IMR-90 (cell line): Measurements from ENCODE around the gene PALLD. TPM values are rescaled to one million over a fixed set of nuclear protein-coding genes. Genes with fewer than 3 reads are reported as not detected.

Source experiments
- ATAC-seq: fragments of 200-7000 bp; cut with Tn5 transposase; 2 replicates; pipeline ENCODE4 v1.9.1; 2020; ENCODE audit warnings: low read depth, mild to moderate bottlenecking, moderate library complexity
- BruUV-seq: library from RNA; stranded (reverse); fragments of 400-500 nt; replicated peaks from 2 replicates; lab custom pipeline; 2021; lab: Mats Ljungman, UMichigan
- CTCF ChIA-PET: fragments of 300-600 bp; formaldehyde crosslinking; extraction: SDS; loops from one replicate; lab custom pipeline; 2021; ENCODE audit warnings: antibody characterized with exemption; lab: Yijun Ruan, JAX
- POLR2A ChIA-PET: fragments of 300-600 bp; sonication (Branson Sonifier 250); formaldehyde crosslinking; loops from one replicate; lab custom pipeline; 2022; ENCODE audit warnings: antibody characterized with exemption; ENCODE audit not compliant: unreplicated experiment; lab: Charles Lee
- DNase-seq: peaks from one replicate; pipeline ENCODE4 v3.0.0; 2013
- H2AFZ ChIP-seq: replicated peaks from 2 replicates; pipeline ENCODE3; 2013; ENCODE audit warnings: low read length, mild to moderate bottlenecking; ENCODE audit not compliant: poor library complexity
- H2AK5ac ChIP-seq: 2 replicates; pipeline ENCODE4 v1.6.1; 2013; ENCODE audit warnings: low read depth, low read length, inconsistent platforms
- H2AK9ac ChIP-seq: replicated peaks from 2 replicates; pipeline ENCODE3; 2013; ENCODE audit warnings: mild to moderate bottlenecking, low read depth, low read length, moderate library complexity; ENCODE audit not compliant: poor library complexity
- H2BK120ac ChIP-seq: 2 replicates; pipeline ENCODE4 v1.6.1; 2013; ENCODE audit warnings: low read depth, low read length, inconsistent platforms
- H2BK15ac ChIP-seq: 3 replicates; pipeline ENCODE4 v1.6.1; 2013; ENCODE audit warnings: low read depth, low read length, inconsistent platforms
- H2BK20ac ChIP-seq: 2 replicates; pipeline ENCODE4 v1.6.1; 2013; ENCODE audit warnings: low read depth, mild to moderate bottlenecking, inconsistent platforms, low read length, moderate library complexity
- H2BK5ac ChIP-seq: 2 replicates; pipeline ENCODE4 v1.6.1; 2013; ENCODE audit warnings: mild to moderate bottlenecking, low read depth, low read length, inconsistent platforms; ENCODE audit not compliant: poor library complexity, severe bottlenecking
- H3K14ac ChIP-seq: replicated peaks from 2 replicates; pipeline ENCODE4 v1.6.1; 2013; ENCODE audit warnings: low read depth, low read length, inconsistent platforms
- H3K18ac ChIP-seq: 2 replicates; pipeline ENCODE4 v1.6.1; 2013; ENCODE audit warnings: low read depth, low read length, control low read depth
- H3K23ac ChIP-seq: 2 replicates; pipeline ENCODE4 v1.6.1; 2013; ENCODE audit warnings: low read depth, low read length, inconsistent platforms
- H3K27ac ChIP-seq: 2 replicates; pipeline ENCODE4 v1.5.1; 2013; ENCODE audit warnings: mild to moderate bottlenecking, control low read depth, low read length; ENCODE audit not compliant: insufficient read depth
- H3K27me3 ChIP-seq: 2 replicates; pipeline ENCODE4 v1.6.1; 2013; ENCODE audit warnings: low read length; ENCODE audit not compliant: control insufficient read depth, insufficient read depth
- H3K36me3 ChIP-seq: 2 replicates; pipeline ENCODE4 v1.6.1; 2013; ENCODE audit warnings: low read length, mixed read lengths; ENCODE audit not compliant: control insufficient read depth, insufficient read depth
- H3K4ac ChIP-seq: 2 replicates; pipeline ENCODE4 v1.6.1; 2013; ENCODE audit warnings: low read depth, low read length, inconsistent platforms
- H3K4me1 ChIP-seq: 2 replicates; pipeline ENCODE4 v1.6.1; 2013; ENCODE audit warnings: low read length, mixed read lengths; ENCODE audit not compliant: control insufficient read depth, insufficient read depth
- H3K4me2 ChIP-seq: 2 replicates; pipeline ENCODE4 v1.6.1; 2013; ENCODE audit warnings: low read depth, mild to moderate bottlenecking, control low read depth, low read length, moderate library complexity
- H3K4me3 ChIP-seq: 2 replicates; pipeline ENCODE4 v1.5.1; 2013; ENCODE audit warnings: low read depth, mild to moderate bottlenecking, control low read depth, low read length, moderate library complexity; ENCODE audit not compliant: insufficient read depth
- H3K56ac ChIP-seq: 2 replicates; pipeline ENCODE4 v1.6.1; 2013; ENCODE audit warnings: low read length, inconsistent platforms; ENCODE audit not compliant: insufficient read depth; ENCODE audit errors: extremely low read depth
- H3K79me1 ChIP-seq, 2 experiments: 2 replicates each; pipeline ENCODE4 v1.6.1; 2013; ENCODE audit warnings: low read length in 2 of 2, inconsistent platforms in 1 of 2, low read depth in 1 of 2
- H3K9ac ChIP-seq: 2 replicates; pipeline ENCODE4 v1.6.1; 2013; ENCODE audit warnings: low read depth, low read length, control low read depth
- H3K9me1 ChIP-seq: 2 replicates; pipeline ENCODE4 v1.6.1; 2013; ENCODE audit warnings: low read length, inconsistent platforms; ENCODE audit not compliant: insufficient read depth
- H3K9me3 ChIP-seq: 2 replicates; pipeline ENCODE4 v1.6.1; 2013; ENCODE audit warnings: low read length; ENCODE audit not compliant: control insufficient read depth, insufficient read depth
- H4K20me1 ChIP-seq: 2 replicates; pipeline ENCODE4 v1.6.1; 2013; ENCODE audit warnings: low read length, inconsistent platforms; ENCODE audit not compliant: insufficient read depth
- H4K5ac ChIP-seq: 2 replicates; pipeline ENCODE4 v1.6.1; 2013; ENCODE audit warnings: mild to moderate bottlenecking, low read depth, low read length, control low read depth
- H4K8ac ChIP-seq, 2 experiments: 2 replicates each; pipeline ENCODE4 v1.6.1; 2013; ENCODE audit warnings: low read depth in 2 of 2, low read length in 2 of 2, control low read depth in 1 of 2, inconsistent platforms in 1 of 2
- H4K91ac ChIP-seq: 2 replicates; pipeline ENCODE4 v1.6.1; 2013; ENCODE audit warnings: low read depth, low read length, inconsistent platforms; ENCODE audit not compliant: insufficient read depth
- BHLHE40 ChIP-seq: fragments of 150-350 bp; IDR thresholded peaks from 2 replicates; pipeline ENCODE4 v1.6.1; 2016; ENCODE audit warnings: mild to moderate bottlenecking, low read depth, low read length
- CEBPB ChIP-seq: IDR thresholded peaks from 2 replicates; pipeline ENCODE4 v1.6.1; 2012; ENCODE audit warnings: low read depth, low read length, improper control_type of control experiment
- CHD1 ChIP-seq: IDR thresholded peaks from 2 replicates; pipeline ENCODE4 v1.6.1; 2012; ENCODE audit warnings: low read depth, low read length, improper control_type of control experiment
- FOS ChIP-seq: fragments of 150-350 bp; IDR thresholded peaks from 2 replicates; pipeline ENCODE4 v1.6.1; 2016; ENCODE audit warnings: low read depth, low read length
- MAFK ChIP-seq: IDR thresholded peaks from 2 replicates; pipeline ENCODE4 v1.6.1; 2012; ENCODE audit warnings: low read depth, low read length, improper control_type of control experiment
- MAZ ChIP-seq: IDR thresholded peaks from 2 replicates; pipeline ENCODE4 v1.6.1; 2012; ENCODE audit warnings: low read depth, mild to moderate bottlenecking, low read length, improper control_type of control experiment, moderate library complexity, borderline replicate concordance
- MXI1 ChIP-seq: IDR thresholded peaks from 2 replicates; pipeline ENCODE4 v1.6.1; 2012; ENCODE audit warnings: low read depth, mild to moderate bottlenecking, low read length, moderate library complexity, borderline replicate concordance
- NFE2L2 ChIP-seq: fragments of 150-350 bp; IDR thresholded peaks from 2 replicates; pipeline ENCODE4 v1.6.1; 2016; ENCODE audit warnings: low read depth, mild to moderate bottlenecking, low read length
- POLR2A ChIP-seq: IDR thresholded peaks from 2 replicates; pipeline ENCODE4 v1.6.1; 2012; ENCODE audit warnings: mild to moderate bottlenecking, low read depth, low read length
- RAD21 ChIP-seq: IDR thresholded peaks from 2 replicates; pipeline ENCODE4 v1.6.1; 2012; ENCODE audit warnings: low read length, improper control_type of control experiment
- RCOR1 ChIP-seq: IDR thresholded peaks from 2 replicates; pipeline ENCODE4 v1.6.1; 2012; ENCODE audit warnings: mild to moderate bottlenecking, low read length, improper control_type of control experiment; ENCODE audit not compliant: insufficient replicate concordance
- RFX5 ChIP-seq: IDR thresholded peaks from 2 replicates; pipeline ENCODE4 v1.8.0; 2012; ENCODE audit warnings: low read depth, mild to moderate bottlenecking, low read length, moderate library complexity
- SMC3 ChIP-seq: fragments of 150-350 bp; IDR thresholded peaks from 2 replicates; pipeline ENCODE4 v1.6.1; 2016; ENCODE audit warnings: low read depth, mild to moderate bottlenecking, antibody characterized with exemption, low read length, moderate library complexity
- dilution Hi-C: fragments of 300-500 bp; cut with HindIII; formaldehyde crosslinking; loops from one replicate; pipeline ENCODE4 v1.14.3; 2018; ENCODE audit warnings: low sequenced_read_pairs; ENCODE audit not compliant: unreplicated experiment
- in situ Hi-C: fragments of 300-500 bp; cut with MboI; formaldehyde crosslinking; loops from 3 replicates; pipeline ENCODE4 v1.14.3; 2019; ENCODE audit warnings: low sequenced_read_pairs, inconsistent platforms, mixed read lengths
- intact Hi-C: fragments of 100-400 bp; cut with micrococcal nuclease; formaldehyde crosslinking; loops from 2 replicates; pipeline ENCODE4 v1.10.0; 2022
- polyA plus RNA-seq, 3 experiments: library from polyadenylated mRNA; depleted of rRNA; stranded (reverse); fragments of >200 nt; gene quantifications; 2 replicates each; pipeline ENCODE4 v1.2.3, GENCODE V29; 2012; ENCODE audit warnings: low replicate concordance in 1 of 3
- total RNA-seq: library from RNA; depleted of rRNA; stranded (reverse); fragments of >200 nt; gene quantifications from 2 replicates; pipeline ENCODE4 v1.2.3, GENCODE V29; 2012
- TF ChIP-seq, protein P1 (sequence below): conservative IDR thresholded peaks from 2 replicates; pipeline ENCODE4 v1.5.1; 2012; ENCODE audit warnings: mild to moderate bottlenecking, low read depth, low read length, improper control_type of control experiment
- TF ChIP-seq, protein P2 (sequence below): fragments of 150-350 bp; IDR thresholded peaks from 2 replicates; pipeline ENCODE4 v1.6.1; 2017; ENCODE audit warnings: mild to moderate bottlenecking, antibody characterized with exemption, low read length, low read depth
- TF ChIP-seq, protein P3 (sequence below): fragments of 150-350 bp; IDR thresholded peaks from 2 replicates; pipeline ENCODE4 v1.6.1; 2016; ENCODE audit warnings: low read depth, mild to moderate bottlenecking, low read length, moderate library complexity, borderline replicate concordance

PALLD gene
- total and polyA plus RNA-seq, 2 of the 4 experiments (the other 2 are of a cell fraction), result 91.0 to 91.9 TPM

DNA sequence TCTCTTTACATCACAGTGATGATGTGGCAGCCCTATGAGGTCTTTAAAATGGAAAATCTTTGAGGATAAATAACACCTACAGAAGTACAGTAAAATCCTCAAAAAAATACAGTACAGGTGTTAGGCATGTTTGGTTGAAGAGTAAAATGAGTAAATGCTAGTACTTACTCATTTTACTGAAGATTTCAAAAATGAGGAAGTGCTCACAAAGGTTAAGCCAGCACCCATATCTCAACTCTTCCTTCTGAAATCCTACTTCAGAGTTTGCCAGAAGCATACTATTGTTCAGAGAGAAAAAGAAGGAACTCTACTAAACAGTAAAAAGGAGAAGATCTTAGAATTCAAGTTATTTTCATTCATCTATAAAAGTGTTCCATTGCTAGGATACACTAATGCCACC is 382.3 kb downstream of the PALLD start:
- H4K5ac ChIP-seq, result 0 out of 2 replicates have a peak overlapping the region, but pooled peaks have one; percentile 30
- H2BK120ac ChIP-seq, result peak overlapping the region; percentile 76
- H4K20me1 ChIP-seq, result peaks cover 9% of the 10 kb centered on the region
- DNase-seq (no peak), ATAC-seq (no peak)
- no peak overlapping the region for H2AFZ ChIP-seq
- no TSS peak for BruUV-seq
- H3K27me3 ChIP-seq, result no peaks in the 10 kb centered on the region
- no peak overlapping the region for H3K4me3 ChIP-seq
- CTCF ChIA-PET, result no interaction called here
- peak overlapping the region; percentile 68; the same call in 1 of the 3 replicates for H2BK15ac ChIP-seq
- peak overlapping the region; percentile 38 for H3K4me2 ChIP-seq
- peak overlapping the region; percentile 60 for H3K4ac ChIP-seq
- no peak overlapping the region for H3K56ac ChIP-seq
- no peak overlapping the region; the same call in 1 of the 2 replicates for H3K9ac ChIP-seq
- in situ Hi-C loops, result no loop called here
- peak overlapping the region; percentile 50; the same call in 1 of the 2 replicates for H3K18ac ChIP-seq
- H3K9me1 ChIP-seq, result peaks cover 13% of the 10 kb centered on the region
- peaks cover 39 to 67% of the 10 kb centered on the region in 2 experiments for H3K79me1 ChIP-seq
- H4K91ac ChIP-seq, result peak overlapping the region; percentile 40; the same call in 1 of the 2 replicates
- peaks cover 27% of the 10 kb centered on the region for H3K4me1 ChIP-seq
- peak overlapping the region; percentile 59; the same call in 1 of the 2 replicates for H3K27ac ChIP-seq
- TF ChIP-seq MAZ, result no peak
- TF ChIP-seq RAD21, result no peak
- TF ChIP-seq RCOR1, result no peak
- TF ChIP-seq, protein P1, sequence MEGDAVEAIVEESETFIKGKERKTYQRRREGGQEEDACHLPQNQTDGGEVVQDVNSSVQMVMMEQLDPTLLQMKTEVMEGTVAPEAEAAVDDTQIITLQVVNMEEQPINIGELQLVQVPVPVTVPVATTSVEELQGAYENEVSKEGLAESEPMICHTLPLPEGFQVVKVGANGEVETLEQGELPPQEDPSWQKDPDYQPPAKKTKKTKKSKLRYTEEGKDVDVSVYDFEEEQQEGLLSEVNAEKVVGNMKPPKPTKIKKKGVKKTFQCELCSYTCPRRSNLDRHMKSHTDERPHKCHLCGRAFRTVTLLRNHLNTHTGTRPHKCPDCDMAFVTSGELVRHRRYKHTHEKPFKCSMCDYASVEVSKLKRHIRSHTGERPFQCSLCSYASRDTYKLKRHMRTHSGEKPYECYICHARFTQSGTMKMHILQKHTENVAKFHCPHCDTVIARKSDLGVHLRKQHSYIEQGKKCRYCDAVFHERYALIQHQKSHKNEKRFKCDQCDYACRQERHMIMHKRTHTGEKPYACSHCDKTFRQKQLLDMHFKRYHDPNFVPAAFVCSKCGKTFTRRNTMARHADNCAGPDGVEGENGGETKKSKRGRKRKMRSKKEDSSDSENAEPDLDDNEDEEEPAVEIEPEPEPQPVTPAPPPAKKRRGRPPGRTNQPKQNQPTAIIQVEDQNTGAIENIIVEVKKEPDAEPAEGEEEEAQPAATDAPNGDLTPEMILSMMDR, result no peak
- TF ChIP-seq, protein P2, sequence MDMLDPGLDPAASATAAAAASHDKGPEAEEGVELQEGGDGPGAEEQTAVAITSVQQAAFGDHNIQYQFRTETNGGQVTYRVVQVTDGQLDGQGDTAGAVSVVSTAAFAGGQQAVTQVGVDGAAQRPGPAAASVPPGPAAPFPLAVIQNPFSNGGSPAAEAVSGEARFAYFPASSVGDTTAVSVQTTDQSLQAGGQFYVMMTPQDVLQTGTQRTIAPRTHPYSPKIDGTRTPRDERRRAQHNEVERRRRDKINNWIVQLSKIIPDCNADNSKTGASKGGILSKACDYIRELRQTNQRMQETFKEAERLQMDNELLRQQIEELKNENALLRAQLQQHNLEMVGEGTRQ, result no peak
- no peak for TF ChIP-seq SMC3
- no peak for TF ChIP-seq MAFK
- TF ChIP-seq MXI1, result no peak
- TF ChIP-seq, protein P3, sequence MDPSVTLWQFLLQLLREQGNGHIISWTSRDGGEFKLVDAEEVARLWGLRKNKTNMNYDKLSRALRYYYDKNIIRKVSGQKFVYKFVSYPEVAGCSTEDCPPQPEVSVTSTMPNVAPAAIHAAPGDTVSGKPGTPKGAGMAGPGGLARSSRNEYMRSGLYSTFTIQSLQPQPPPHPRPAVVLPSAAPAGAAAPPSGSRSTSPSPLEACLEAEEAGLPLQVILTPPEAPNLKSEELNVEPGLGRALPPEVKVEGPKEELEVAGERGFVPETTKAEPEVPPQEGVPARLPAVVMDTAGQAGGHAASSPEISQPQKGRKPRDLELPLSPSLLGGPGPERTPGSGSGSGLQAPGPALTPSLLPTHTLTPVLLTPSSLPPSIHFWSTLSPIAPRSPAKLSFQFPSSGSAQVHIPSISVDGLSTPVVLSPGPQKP, result no peak
- no peak for TF ChIP-seq CEBPB
- TF ChIP-seq NFE2L2, result no peak
- TF ChIP-seq CHD1, result no peak
- TF ChIP-seq RFX5, result no peak
- no peak for TF ChIP-seq BHLHE40
- no peak for TF ChIP-seq POLR2A
- TF ChIP-seq FOS, result no peak
- dilution Hi-C loops, result no loop called here
- POLR2A ChIA-PET, result no interaction called here
- intact Hi-C loops, result loop anchor here (2.0 kb wide), 1 partner anchor 40 kb away; no protein-coding TSS in a partner anchor
- H3K36me3 ChIP-seq, result peaks cover 24% of the 10 kb centered on the region
- peak overlapping the region; percentile 71; the same call in 1 of the 2 replicates for H2AK5ac ChIP-seq
- H4K8ac ChIP-seq, result peak overlapping the region in 1 of 2 experiments; percentile 52; a peak in 1 of 4 replicates
- peak overlapping the region; percentile 65 for H2BK5ac ChIP-seq
- H3K9me3 ChIP-seq, result peaks cover 4% of the 10 kb centered on the region
- H3K14ac ChIP-seq, result peak overlapping the region; percentile 57; the same call in 1 of the 2 replicates
- no peak overlapping the region for H2AK9ac ChIP-seq
- peak overlapping the region; percentile 87; the same call in 1 of the 2 replicates for H3K23ac ChIP-seq
- peak overlapping the region; percentile 85; the same call in 1 of the 2 replicates for H2BK20ac ChIP-seq
